GM19452 (cell line): ENCODE results near the gene JPH3.

ENCODE experiments used
- ATAC-seq: cut with Tn5 transposase; IDR thresholded peaks from one replicate; pipeline ENCODE4 v1.9.1; 2021; ENCODE audit not compliant: unreplicated experiment

JPH3 gene

GRCh38 chr16:87692756-87693155, 90.4 kb downstream of the JPH3 start:
- no peak for ATAC-seq

- no peak for ATAC-seq
Measured at GRCh38 chr16:87693827-87694226, 91.5 kb downstream of the JPH3 start.

GRCh38 chr16:87694441-87695125, 92.3 kb downstream of the JPH3 start:
- no peak for ATAC-seq

GRCh38 chr16:87695534-87695933, 93.2 kb downstream of the JPH3 start:
- ATAC-seq, result no peak

- ATAC-seq, result no peak
Measured at GRCh38 chr16:87696726-87697125, 94.4 kb downstream of the JPH3 start.

DNA sequence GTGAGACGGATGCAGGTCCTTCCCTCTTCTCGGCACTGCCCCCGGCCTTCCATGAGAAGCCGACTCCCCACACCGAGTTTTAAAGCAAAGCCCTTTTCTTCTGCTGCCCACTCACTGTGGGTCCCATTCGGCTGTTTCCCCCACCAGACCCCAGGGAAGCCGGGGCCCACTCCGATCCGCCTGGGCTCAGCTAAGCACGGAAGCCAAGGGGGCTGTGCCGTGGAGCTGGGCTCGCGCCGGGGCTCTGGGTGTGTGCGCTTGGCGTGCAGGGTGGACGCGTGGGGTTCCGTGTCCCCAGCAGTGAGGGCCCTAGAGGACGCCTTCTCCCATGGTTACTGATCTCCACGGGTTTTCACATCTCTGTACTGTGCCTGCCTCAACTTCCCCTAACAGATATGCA, 94.9 kb downstream of the JPH3 start:
- no peak for ATAC-seq

- no peak for ATAC-seq
Measured at GRCh38 chr16:87697792-87698191, 95.5 kb downstream of the JPH3 start.

DNA sequence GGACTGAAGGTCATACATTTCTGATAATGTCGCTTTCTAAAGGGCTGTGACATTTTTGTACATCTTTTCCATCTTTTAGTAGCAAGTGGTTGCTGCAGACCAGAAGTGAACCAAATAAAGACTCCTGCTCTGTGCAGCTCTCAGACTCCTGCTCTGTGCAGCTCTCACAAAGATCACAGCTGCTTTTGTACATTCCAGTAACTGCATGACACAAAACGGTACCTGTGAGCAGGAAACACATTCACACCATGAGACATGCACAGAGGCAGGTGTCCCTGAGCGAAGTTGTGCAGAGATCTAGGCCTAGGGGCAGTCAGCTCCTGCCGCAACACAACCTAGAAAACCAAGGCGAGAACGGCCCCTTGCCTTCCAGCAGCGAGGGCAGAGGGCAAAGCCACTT, 95.9 kb downstream of the JPH3 start:
- no peak for ATAC-seq

GRCh38 chr16:87698676-87699199, 96.4 kb downstream of the JPH3 start:
- no peak for ATAC-seq

DNA sequence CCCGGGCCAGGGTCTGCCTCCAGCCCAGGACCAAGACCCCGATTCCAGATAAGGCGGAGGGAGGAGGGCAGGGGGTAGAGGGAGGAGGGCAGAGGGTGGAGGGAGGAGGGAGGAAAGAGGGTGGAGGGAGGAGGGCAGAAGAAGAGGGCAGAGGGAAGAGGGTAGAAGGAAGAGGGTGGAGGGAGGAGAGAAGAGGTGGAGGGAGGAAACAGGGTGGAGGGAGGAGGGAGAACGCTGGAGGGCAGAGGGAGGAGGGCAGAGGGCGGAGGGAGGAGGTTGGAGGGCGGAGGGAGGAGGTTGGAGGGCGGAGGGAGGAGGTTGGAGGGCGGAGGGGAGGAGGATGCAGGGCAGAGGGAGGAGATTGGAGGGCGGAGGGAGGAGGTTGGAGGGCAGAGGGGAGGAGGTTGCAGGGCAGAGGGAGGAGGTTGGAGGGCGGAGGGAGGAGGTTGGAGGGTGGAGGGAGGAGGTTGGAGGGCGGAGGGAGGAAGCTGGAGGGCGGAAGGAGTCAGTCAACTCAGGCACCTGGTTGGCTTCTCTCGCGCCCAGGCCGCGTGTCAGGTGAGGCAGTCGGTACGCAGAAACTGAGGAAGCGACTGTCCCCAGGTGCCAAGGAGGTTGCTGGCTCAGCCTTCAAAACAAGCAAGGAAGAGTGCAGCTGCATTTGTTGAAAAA, 98.2 kb downstream of the JPH3 start:
- no peak for ATAC-seq

GRCh38 chr16:87701078-87701460, 98.8 kb downstream of the JPH3 start:
- ATAC-seq, result no peak

GRCh38 chr16:87701505-87701921, 99.2 kb downstream of the JPH3 start:
- no peak for ATAC-seq

DNA sequence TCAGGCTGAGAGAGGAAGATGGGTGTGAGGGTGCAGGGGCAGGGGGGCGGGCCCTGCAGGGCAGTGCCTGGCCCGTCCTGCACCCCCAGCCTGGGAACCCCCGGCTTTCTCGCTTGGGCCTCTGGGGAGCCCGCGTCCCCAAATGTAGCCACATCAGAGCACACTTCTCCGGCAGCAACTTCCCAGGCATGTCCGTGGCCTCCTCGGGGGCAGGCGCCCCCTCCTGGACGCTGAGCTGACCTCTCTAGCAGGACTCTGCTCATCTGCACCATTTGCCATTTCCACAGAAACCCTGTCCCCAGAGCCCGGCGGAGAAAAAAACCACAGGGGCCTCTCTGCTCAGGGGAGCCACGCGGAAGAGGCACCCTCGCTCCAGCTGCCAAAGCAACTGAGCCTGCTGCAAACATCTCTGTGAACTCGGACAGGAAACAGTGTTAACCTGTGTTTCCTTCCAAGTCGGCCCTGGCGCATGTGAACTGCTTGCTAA, 100.1 kb downstream of the JPH3 start:
- ATAC-seq, result peak; percentile 50

DNA sequence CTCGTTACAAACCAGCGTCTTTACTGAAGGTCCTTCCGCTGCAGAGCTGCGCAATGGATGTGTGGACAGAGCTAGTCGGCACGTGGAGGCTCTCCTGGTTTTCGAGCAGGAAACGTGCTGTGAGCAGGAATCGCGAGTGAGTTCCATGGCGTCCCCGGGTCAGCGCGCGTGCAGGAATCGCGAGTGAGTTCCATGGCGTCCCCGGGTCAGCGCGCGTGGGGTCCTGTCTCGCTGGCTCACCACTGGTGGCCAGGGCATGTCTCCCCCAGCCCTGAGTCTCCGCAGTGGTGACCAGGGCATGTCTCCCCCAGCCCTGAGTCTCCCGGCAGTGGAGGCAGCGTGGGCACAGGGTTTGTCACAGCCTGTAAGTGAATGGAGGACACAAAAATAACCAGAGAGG, 100.8 kb downstream of the JPH3 start:
- no peak for ATAC-seq

GRCh38 chr16:87703835-87704375, 101.6 kb downstream of the JPH3 start:
- no peak for ATAC-seq

DNA sequence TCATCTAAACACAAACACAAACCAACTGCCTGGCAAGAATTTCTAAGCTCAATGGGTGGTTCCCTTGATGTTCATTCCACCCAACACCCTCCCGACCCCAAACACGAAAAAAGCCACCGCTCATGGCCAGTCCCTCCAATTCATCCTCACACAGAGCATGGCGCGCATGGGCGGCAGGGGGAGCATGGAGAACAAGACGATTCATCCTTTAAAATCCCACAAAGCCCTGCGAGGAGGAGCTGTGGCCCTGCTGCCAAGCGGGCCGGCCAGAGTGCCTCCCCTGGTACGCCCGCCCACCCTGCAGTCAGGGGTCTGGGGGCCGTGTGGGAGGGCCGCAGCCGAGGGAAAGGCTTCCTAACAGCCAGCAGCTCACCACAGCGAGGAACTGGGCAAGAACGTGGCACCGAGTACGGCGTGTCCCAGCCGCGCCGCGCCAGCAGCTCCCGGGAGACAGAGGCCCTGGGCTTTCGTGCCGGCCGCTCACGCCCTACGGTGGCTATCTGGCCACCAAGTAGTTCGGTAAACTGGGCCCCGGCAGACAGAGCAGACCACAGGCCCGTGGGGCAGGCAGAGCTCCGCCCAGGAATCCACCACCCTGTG, 102.5 kb downstream of the JPH3 start:
- no peak for ATAC-seq

DNA sequence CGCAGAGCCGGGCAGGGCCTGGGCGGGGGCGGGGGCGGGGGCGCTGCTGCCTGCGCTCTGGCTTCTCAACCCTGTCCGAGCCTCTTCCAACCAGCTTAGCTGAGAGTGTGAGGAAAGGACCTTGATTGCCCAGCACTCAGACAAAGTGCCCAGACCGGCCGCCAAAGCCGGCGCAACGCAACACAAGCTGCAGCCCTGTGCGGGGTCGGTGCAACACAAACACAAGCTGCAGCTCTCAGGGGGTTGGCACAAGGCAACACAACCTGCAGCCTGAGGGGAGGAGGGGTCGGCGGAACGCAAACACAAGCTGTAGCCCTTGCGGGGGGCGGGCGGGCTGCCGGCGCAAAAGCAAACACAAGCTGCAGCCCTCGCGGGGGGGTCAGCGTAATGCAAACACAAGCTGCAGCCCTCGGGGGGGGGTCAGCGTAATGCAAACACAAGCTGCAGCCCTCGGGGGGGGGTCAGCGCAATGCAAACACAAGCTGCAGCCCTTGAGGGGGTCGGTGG, 103.5 kb downstream of the JPH3 start:
- ATAC-seq, result no peak

GRCh38 chr16:87706278-87707000, 104.1 kb downstream of the JPH3 start:
- ATAC-seq, result no peak

DNA sequence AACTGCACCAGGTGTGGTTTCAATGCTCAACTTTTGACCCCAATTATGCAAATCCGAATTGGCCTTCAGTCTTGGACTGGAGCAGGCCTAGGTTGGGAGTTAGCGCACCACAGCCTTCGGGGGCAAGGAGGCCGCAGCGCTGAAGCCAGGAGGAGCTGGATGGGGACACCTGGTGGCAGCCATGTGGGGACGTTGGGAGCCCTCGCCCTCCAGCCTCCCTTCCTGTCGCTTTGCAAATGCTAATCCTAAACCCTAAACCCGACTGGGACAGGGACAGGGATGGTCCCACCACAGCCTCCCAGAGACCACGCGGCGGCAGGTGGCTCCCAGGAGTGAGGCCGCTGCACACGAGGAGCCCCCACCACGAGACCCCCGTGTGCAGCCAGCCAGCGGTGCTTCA, 104.8 kb downstream of the JPH3 start:
- ATAC-seq, result no peak

GRCh38 chr16:87707714-87708580, 105.6 kb downstream of the JPH3 start:
- no peak for ATAC-seq
